HepG2 (cell line): ENCODE results near the gene POLRMT.

ENCODE experiments used
- CCAR2 ChIP-seq: fragments of 200-400 bp; formaldehyde crosslinking; optimal IDR thresholded peaks from 2 replicates; pipeline ENCODE3; 2018; ENCODE audit warnings: low read depth, mild to moderate bottlenecking, low read length, moderate library complexity
- NCOA2 ChIP-seq: sonication (generic); formaldehyde crosslinking; IDR thresholded peaks from 2 replicates; pipeline ENCODE4 v1.8.0; 2022; ENCODE audit warnings: inconsistent platforms
- TCF7 ChIP-seq: sonication (generic); IDR thresholded peaks from 2 replicates; pipeline ENCODE4 v1.6.1; 2016; ENCODE audit warnings: antibody characterized with exemption, low read depth
- TF ChIP-seq, protein P1 (sequence below): sonication (generic); formaldehyde crosslinking; IDR thresholded peaks from 2 replicates; pipeline ENCODE4 v1.5.0; 2020; ENCODE audit warnings: missing genetic modification reagents

DNA sequence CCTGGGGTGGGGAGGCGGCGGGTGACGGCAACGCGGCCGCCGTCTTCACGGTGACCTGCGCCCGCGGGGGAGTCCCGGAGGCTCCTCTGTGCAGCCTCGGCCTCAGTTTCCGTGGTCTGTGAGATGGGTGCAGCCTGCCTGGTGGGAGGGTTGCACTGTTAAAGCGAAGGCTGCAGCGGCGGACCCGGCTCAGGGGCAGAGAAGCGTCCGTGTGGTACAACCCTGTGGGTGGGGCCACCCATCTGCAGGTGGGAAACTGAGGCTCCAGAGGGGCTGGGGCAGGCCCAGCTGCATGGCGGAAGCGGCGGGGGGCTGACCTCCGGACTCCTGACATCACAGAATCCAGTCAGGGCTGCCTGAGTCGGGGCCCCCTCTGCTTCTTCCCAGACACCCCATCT is 6.8 kb upstream of the POLRMT start:
- TF ChIP-seq CCAR2 (no peak), NCOA2 (CRISPR knock-in tag) (no peak), TCF7 (no peak)
- TF ChIP-seq, protein P1, sequence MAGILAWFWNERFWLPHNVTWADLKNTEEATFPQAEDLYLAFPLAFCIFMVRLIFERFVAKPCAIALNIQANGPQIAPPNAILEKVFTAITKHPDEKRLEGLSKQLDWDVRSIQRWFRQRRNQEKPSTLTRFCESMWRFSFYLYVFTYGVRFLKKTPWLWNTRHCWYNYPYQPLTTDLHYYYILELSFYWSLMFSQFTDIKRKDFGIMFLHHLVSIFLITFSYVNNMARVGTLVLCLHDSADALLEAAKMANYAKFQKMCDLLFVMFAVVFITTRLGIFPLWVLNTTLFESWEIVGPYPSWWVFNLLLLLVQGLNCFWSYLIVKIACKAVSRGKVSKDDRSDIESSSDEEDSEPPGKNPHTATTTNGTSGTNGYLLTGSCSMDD (CRISPR knock-in tag) = no peak
